Progenitor cell of endocrine pancreas (in vitro differentiated cells): Measurements from ENCODE around the gene ACTR3C. TPM values are rescaled to one million over a fixed set of nuclear protein-coding genes. Genes with fewer than 3 reads are reported as not detected.
A peak's percentile ranks its signal among the peaks of the same experiment; 100 is the strongest.
"Not testable (repeated sequence)": the region's sequence is repeated elsewhere in the genome, so short reads cannot be mapped to it uniquely, and the experiment has no call there.

Experiments used
- DNase-seq: peaks from one replicate; pipeline ENCODE4 v3.0.0; 2021; ENCODE audit warnings: low spot score; ENCODE audit not compliant: unreplicated experiment
- H3K27ac Mint-ChIP-seq: 2 replicates; pipeline ENCODE4 v1.8.0; 2021; ENCODE audit warnings: mild to moderate bottlenecking, moderate library complexity, mixed read lengths
- H3K27me3 Mint-ChIP-seq: 2 replicates; pipeline ENCODE4 v1.8.0; 2021; ENCODE audit warnings: mixed read lengths
- H3K36me3 Mint-ChIP-seq: 2 replicates; pipeline ENCODE4 v1.8.0; 2022; ENCODE audit warnings: mixed read lengths; ENCODE audit not compliant: insufficient read depth
- H3K4me1 Mint-ChIP-seq: 2 replicates; pipeline ENCODE4 v1.8.0; 2021; ENCODE audit warnings: low read depth, mixed read lengths
- H3K4me3 Mint-ChIP-seq: 2 replicates; pipeline ENCODE4 v1.8.0; 2021; ENCODE audit warnings: low read depth, mild to moderate bottlenecking, moderate library complexity, mixed read lengths
- H3K9me3 Mint-ChIP-seq: 2 replicates; pipeline ENCODE4 v1.8.0; 2021; ENCODE audit warnings: low read depth, mixed read lengths
- total RNA-seq: library from RNA; stranded (reverse); gene quantifications from 2 replicates; pipeline ENCODE4 v1.2.1, GENCODE V29; 2021
- TF ChIP-seq, protein P1 (sequence below): fragments of 200-600 bp; sonication (generic); IDR thresholded peaks from one replicate; pipeline ENCODE4 v1.5.0; 2021; ENCODE audit warnings: antibody characterized with exemption, mild to moderate bottlenecking; ENCODE audit not compliant: unreplicated experiment

Gene ACTR3C
- total RNA-seq, 1 donor from 2014 or later = 3.3 TPM

DNA sequence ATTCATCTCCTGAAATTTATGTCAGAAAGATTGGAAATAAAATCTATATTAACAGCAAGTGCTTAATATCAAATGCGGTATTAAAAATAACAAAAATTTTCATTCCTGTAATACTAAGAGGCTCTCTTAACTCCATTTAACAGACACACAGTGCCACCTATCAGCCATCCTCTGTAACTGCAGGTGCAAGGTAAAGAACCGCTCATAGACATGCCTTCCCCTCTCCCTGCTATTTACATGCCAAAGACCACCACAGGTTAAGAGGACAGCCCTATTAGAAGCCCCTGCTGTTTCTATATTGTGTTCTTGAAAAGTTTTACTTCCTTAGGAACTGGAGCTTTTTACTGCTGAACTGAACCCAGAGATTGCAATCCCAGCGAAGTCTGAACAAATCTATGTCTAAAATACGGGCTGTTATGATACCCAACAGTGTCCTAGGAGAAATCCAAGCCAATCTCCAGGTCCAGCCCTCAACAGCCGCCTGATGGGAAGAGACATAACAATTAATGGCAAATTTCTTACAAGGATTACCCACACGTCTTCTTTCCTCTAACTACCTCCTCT lies 47.1 kb downstream of the ACTR3C start:
- not testable (repeated sequence) for H3K27ac Mint-ChIP-seq, DNase-seq, H3K4me3 Mint-ChIP-seq, H3K9me3 Mint-ChIP-seq, H3K4me1 Mint-ChIP-seq, H3K36me3 Mint-ChIP-seq
- TF ChIP-seq, protein P1, sequence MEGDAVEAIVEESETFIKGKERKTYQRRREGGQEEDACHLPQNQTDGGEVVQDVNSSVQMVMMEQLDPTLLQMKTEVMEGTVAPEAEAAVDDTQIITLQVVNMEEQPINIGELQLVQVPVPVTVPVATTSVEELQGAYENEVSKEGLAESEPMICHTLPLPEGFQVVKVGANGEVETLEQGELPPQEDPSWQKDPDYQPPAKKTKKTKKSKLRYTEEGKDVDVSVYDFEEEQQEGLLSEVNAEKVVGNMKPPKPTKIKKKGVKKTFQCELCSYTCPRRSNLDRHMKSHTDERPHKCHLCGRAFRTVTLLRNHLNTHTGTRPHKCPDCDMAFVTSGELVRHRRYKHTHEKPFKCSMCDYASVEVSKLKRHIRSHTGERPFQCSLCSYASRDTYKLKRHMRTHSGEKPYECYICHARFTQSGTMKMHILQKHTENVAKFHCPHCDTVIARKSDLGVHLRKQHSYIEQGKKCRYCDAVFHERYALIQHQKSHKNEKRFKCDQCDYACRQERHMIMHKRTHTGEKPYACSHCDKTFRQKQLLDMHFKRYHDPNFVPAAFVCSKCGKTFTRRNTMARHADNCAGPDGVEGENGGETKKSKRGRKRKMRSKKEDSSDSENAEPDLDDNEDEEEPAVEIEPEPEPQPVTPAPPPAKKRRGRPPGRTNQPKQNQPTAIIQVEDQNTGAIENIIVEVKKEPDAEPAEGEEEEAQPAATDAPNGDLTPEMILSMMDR = peak; percentile 85
- peaks cover 28% of the 10 kb centered on the region for H3K27me3 Mint-ChIP-seq

DNA sequence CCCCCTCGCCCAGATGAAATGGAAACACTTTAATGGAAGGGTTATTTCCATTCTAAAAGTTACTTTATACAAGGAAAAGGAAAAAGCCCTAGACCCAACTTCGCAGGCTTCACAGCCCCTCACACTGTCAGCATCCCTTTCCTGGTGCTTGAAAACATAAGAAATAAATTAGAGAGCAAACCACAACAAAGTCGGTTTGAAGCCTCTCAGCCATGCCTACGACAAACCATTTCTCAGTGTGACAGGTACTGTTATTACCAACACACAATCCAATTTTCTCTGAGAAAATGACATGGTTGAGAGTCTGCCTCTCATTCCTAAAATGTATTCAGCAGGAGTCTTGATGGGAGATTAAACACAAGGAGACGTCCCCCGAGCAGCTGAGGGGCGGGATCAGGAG lies 51.4 kb downstream of the ACTR3C start:
- H3K9me3 Mint-ChIP-seq = not testable (repeated sequence)
- H3K27me3 Mint-ChIP-seq = peaks cover 18% of the 10 kb centered on the region

DNA sequence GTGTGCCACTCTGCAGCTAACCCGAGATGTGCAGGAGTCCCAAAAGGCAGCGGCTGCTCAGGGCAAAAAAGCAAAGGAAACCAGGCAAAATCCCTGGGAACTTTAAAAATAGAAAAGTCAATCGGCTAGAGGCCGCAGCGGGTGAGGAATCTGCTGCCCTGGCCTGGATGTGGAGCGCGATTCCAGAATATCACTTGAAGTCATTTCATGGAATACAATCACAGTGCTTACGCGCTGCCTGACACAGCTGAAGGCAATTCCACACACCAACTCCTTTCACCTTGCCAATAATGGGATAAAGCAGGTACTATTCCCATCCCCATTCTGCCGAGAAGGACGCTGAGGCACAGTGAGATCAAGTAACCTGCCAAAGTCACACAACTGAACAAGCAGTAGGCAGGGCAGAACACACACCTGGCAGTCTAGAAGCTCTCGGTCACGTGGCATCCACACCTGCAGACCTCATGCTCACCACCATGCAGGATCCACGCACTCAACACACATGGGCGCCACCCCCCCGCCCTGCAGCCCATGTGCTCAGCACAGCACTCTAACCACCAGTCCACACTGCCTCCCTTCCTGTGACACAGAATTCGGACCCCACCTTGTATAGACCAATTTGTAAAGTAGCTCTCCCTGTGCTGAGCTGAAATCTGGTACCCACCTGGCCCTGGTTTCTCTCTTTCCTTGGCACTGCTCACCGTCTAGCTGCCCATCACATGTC lies 53.1 kb downstream of the ACTR3C start:
- H3K27me3 Mint-ChIP-seq = peaks cover 16% of the 10 kb centered on the region
- not testable (repeated sequence) for H3K36me3 Mint-ChIP-seq, H3K4me1 Mint-ChIP-seq, DNase-seq, H3K9me3 Mint-ChIP-seq, H3K4me3 Mint-ChIP-seq, H3K27ac Mint-ChIP-seq

More for the DNA sequence above, 51.4 kb downstream of the ACTR3C start:
- not testable (repeated sequence) for DNase-seq, H3K4me3 Mint-ChIP-seq, H3K27ac Mint-ChIP-seq, H3K36me3 Mint-ChIP-seq, H3K4me1 Mint-ChIP-seq

- H3K9me3 Mint-ChIP-seq, H3K36me3 Mint-ChIP-seq, H3K4me1 Mint-ChIP-seq, H3K27ac Mint-ChIP-seq, H3K4me3 Mint-ChIP-seq, DNase-seq: not testable (repeated sequence)
- peaks cover 13% of the 10 kb centered on the region for H3K27me3 Mint-ChIP-seq
Observed at GRCh38 chr7:150268798-150269197, 54.5 kb downstream of the ACTR3C start.

DNA sequence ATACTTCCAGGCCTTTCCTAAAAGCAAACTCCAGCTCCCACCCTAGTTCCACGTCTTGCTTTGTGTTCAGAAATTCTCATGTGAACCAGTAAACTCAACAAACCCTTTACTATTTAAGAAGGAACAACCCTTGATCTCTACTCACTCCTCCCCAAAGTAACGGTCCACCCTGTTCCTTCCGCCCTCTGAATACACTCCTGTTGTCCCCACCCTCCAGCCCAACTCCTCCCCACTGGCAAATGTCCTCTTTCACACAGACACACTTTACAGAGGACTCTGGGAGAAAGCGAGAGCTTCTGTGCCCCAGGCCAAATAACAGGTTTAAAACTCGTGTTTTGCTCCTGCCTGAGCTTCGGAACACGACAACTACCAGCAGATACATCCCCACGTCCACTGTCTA lies 55.1 kb downstream of the ACTR3C start:
- H3K4me1 Mint-ChIP-seq, H3K9me3 Mint-ChIP-seq, DNase-seq, H3K27ac Mint-ChIP-seq, H3K36me3 Mint-ChIP-seq, H3K4me3 Mint-ChIP-seq: not testable (repeated sequence)
- H3K27me3 Mint-ChIP-seq = peaks cover 13% of the 10 kb centered on the region

- H3K4me3 Mint-ChIP-seq, H3K36me3 Mint-ChIP-seq, H3K4me1 Mint-ChIP-seq, H3K27ac Mint-ChIP-seq, H3K9me3 Mint-ChIP-seq, DNase-seq: not testable (repeated sequence)
- H3K27me3 Mint-ChIP-seq = peaks cover 13% of the 10 kb centered on the region
- TF ChIP-seq, protein P1 = peak; percentile 21
Observed at GRCh38 chr7:150266953-150267665, 56.2 kb downstream of the ACTR3C start.

DNA sequence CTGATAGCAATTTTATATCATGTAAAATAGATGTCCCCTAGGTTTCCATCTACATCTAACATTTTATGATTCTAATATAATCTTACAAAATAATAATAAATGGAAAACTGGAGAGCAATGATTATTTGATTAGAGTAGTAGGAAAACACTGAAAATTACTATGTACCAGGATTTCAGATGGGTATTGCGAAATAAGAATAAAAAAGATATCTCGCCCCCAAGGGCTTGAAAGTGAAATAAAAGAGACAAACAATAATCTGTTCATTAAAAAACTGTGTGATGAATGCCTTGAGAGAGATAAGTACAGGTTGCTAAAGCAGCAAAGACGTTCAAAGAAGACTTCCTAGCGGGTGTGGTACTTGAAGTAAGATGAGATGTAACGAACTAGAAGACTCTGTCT lies 60.7 kb downstream of the ACTR3C start:
- not testable (repeated sequence) for H3K27ac Mint-ChIP-seq, H3K36me3 Mint-ChIP-seq, DNase-seq, H3K4me3 Mint-ChIP-seq, H3K4me1 Mint-ChIP-seq, H3K9me3 Mint-ChIP-seq
- H3K27me3 Mint-ChIP-seq = peaks cover 12% of the 10 kb centered on the region

- H3K36me3 Mint-ChIP-seq, DNase-seq, H3K4me1 Mint-ChIP-seq, H3K9me3 Mint-ChIP-seq, H3K27ac Mint-ChIP-seq, H3K4me3 Mint-ChIP-seq, H3K27me3 Mint-ChIP-seq: not testable (repeated sequence)
Observed at GRCh38 chr7:150247745-150248144, 75.6 kb downstream of the ACTR3C start.

- H3K27ac Mint-ChIP-seq, H3K9me3 Mint-ChIP-seq, DNase-seq, H3K4me1 Mint-ChIP-seq, H3K4me3 Mint-ChIP-seq, H3K27me3 Mint-ChIP-seq, H3K36me3 Mint-ChIP-seq: not testable (repeated sequence)
Observed at GRCh38 chr7:150245208-150245607, 78.1 kb downstream of the ACTR3C start.

DNA sequence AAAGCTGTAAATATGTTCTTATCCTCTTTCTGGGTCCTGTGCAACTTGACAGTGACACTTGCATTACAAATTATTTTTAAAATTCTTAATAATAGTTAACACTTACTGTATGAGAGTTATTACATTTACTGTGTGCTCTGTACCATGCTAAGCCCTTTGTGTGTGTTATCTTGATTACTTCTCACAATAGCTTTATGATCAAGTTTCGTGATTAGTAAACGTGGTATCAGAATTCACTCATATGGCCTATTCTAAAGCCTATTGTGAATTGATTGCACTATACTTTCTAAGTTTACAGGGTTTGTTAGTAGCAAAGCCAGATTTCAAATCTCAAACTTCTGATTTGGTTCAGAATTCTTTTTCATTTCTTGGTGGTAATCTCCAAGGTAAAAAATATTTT lies 80.4 kb downstream of the ACTR3C start:
- H3K27me3 Mint-ChIP-seq, DNase-seq, H3K27ac Mint-ChIP-seq, H3K4me1 Mint-ChIP-seq, H3K36me3 Mint-ChIP-seq, H3K9me3 Mint-ChIP-seq, H3K4me3 Mint-ChIP-seq: not testable (repeated sequence)

DNA sequence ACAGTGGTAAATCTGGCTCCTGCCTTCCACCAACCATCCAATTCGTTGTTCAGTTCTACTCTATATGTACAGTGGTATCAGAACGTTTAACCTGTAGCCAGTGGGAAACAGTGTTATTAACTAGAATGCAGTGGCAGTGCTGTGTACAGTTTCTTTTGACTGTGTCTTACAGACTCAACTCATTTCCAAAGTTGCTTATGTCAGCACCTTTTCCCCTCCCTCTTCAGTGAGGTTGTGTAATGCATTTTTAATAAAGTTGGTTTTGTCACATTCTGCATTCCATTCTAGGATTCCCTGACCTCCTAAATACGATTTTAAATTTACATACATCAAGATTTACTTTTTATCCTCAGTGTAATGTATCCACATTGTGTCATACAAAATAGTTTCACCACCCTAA lies 97.9 kb downstream of the ACTR3C start:
- H3K4me1 Mint-ChIP-seq, H3K4me3 Mint-ChIP-seq, DNase-seq, H3K9me3 Mint-ChIP-seq, H3K36me3 Mint-ChIP-seq, H3K27ac Mint-ChIP-seq: not testable (repeated sequence)
- peaks cover 56% of the 10 kb centered on the region for H3K27me3 Mint-ChIP-seq
